MM.1S (cell line): ENCODE data around the gene PCDHGB7.

ENCODE experiments used
- EZH2 ChIP-seq: fragments of 300-600 bp; sonication (generic); optimal IDR thresholded peaks from 2 replicates; pipeline ENCODE3; 2017; ENCODE audit warnings: low read depth, mild to moderate bottlenecking, antibody characterized with exemption, low read length, mixed read lengths
- TF ChIP-seq, protein P1 (sequence below): fragments of 300-600 bp; sonication (generic); IDR thresholded peaks from 2 replicates; pipeline ENCODE4 v1.5.1; 2016; ENCODE audit warnings: antibody characterized with exemption, low read length, mixed read lengths

- TF ChIP-seq EZH2, result no peak
- TF ChIP-seq, protein P1, sequence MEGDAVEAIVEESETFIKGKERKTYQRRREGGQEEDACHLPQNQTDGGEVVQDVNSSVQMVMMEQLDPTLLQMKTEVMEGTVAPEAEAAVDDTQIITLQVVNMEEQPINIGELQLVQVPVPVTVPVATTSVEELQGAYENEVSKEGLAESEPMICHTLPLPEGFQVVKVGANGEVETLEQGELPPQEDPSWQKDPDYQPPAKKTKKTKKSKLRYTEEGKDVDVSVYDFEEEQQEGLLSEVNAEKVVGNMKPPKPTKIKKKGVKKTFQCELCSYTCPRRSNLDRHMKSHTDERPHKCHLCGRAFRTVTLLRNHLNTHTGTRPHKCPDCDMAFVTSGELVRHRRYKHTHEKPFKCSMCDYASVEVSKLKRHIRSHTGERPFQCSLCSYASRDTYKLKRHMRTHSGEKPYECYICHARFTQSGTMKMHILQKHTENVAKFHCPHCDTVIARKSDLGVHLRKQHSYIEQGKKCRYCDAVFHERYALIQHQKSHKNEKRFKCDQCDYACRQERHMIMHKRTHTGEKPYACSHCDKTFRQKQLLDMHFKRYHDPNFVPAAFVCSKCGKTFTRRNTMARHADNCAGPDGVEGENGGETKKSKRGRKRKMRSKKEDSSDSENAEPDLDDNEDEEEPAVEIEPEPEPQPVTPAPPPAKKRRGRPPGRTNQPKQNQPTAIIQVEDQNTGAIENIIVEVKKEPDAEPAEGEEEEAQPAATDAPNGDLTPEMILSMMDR, result no peak
These were observed 7.7 kb upstream of the PCDHGB7 start for GRCh38 chr5:141409598-141410306.
